A673 (cell line): ENCODE results near the gene CLEC16A. TPM values are rescaled to one million over a fixed set of nuclear protein-coding genes. Genes with fewer than 3 reads are reported as not detected.

ENCODE experiments used
- BruUV-seq: library from RNA; stranded (reverse); fragments of 400-500 nt; replicated peaks from 2 replicates; lab custom pipeline; 2021; lab: Mats Ljungman, UMichigan
- CTCF ChIA-PET: fragments of 300-600 bp; sonication (Branson Sonifier 250); formaldehyde crosslinking; loops from one replicate; lab custom pipeline; 2022; ENCODE audit warnings: antibody characterized with exemption; lab: Charles Lee
- POLR2A ChIA-PET: fragments of 300-600 bp; sonication (Branson Sonifier 250); formaldehyde crosslinking; loops from one replicate; lab custom pipeline; 2022; ENCODE audit warnings: antibody characterized with exemption; ENCODE audit not compliant: low non-redundant PET; lab: Charles Lee
- DNase-seq: peaks from one replicate; pipeline ENCODE4 v3.0.0-alpha.2; 2015; ENCODE audit warnings: low spot score
- H3K27ac ChIP-seq: fragments of 200-600 bp; sonication (generic); 2 replicates; pipeline ENCODE4 v1.5.1; 2016; ENCODE audit warnings: mixed run types, low read depth, mild to moderate bottlenecking, mixed read lengths, antibody characterized with exemption, low read length; ENCODE audit not compliant: poor library complexity, severe bottlenecking
- H3K27me3 ChIP-seq: fragments of 200-600 bp; sonication (generic); replicated peaks from 2 replicates; pipeline ENCODE4 v1.6.1; 2017; ENCODE audit warnings: mixed run types, low read depth, mild to moderate bottlenecking, mixed read lengths, antibody characterized with exemption, low read length; ENCODE audit not compliant: insufficient read depth, poor library complexity
- H3K36me3 ChIP-seq: fragments of 200-600 bp; sonication (generic); 2 replicates; pipeline ENCODE4 v1.6.1; 2016; ENCODE audit warnings: mixed run types, mild to moderate bottlenecking, mixed read lengths, antibody characterized with exemption, low read length; ENCODE audit not compliant: insufficient read depth, poor library complexity, severe bottlenecking
- H3K4me1 ChIP-seq: fragments of 200-600 bp; sonication (generic); 2 replicates; pipeline ENCODE4 v1.6.1; 2017; ENCODE audit warnings: mixed run types, mild to moderate bottlenecking, mixed read lengths, antibody characterized with exemption, low read length; ENCODE audit not compliant: insufficient read depth, poor library complexity, severe bottlenecking
- H3K4me3 ChIP-seq: fragments of 200-600 bp; sonication (generic); 2 replicates; pipeline ENCODE4 v1.5.1; 2016; ENCODE audit warnings: low read depth, mixed run types, mild to moderate bottlenecking, mixed read lengths, low read length; ENCODE audit not compliant: poor library complexity, severe bottlenecking
- H3K9me3 ChIP-seq: fragments of 200-600 bp; sonication (generic); 2 replicates; pipeline ENCODE4 v1.6.1; 2016; ENCODE audit warnings: mixed run types, low read depth, mild to moderate bottlenecking, mixed read lengths, antibody characterized with exemption, low read length; ENCODE audit not compliant: poor library complexity, severe bottlenecking
- CTCF ChIP-seq: fragments of 300-800, 200-600 bp; sonication (generic); conservative IDR thresholded peaks from 2 replicates; pipeline ENCODE4 v1.5.1; 2017; ENCODE audit warnings: low read depth, mild to moderate bottlenecking, antibody characterized with exemption, low read length, moderate library complexity, mixed read lengths
- EZH2 ChIP-seq: fragments of 200-600 bp; sonication (generic); IDR thresholded peaks from 2 replicates; pipeline ENCODE4 v1.6.1; 2017; ENCODE audit warnings: borderline replicate concordance, low read depth, mild to moderate bottlenecking, mixed read lengths, antibody characterized with exemption, low read length; ENCODE audit not compliant: poor library complexity, severe bottlenecking
- intact Hi-C: fragments of 100-400 bp; cut with micrococcal nuclease; formaldehyde crosslinking; loops from one replicate; pipeline ENCODE4 v1.10.0; 2022; ENCODE audit not compliant: unreplicated experiment
- total RNA-seq: library from RNA; stranded (reverse); gene quantifications from 2 replicates; pipeline ENCODE4 v1.2.3, GENCODE V29; 2021

Gene CLEC16A
- total RNA-seq, 1 experiment from 2014 or later, result 23.4 TPM

GRCh38 chr16:11014136-11014535, 69.8 kb downstream of the CLEC16A start:
- DNase-seq, result no peak
- BruUV-seq, result no TSS peak
- CTCF ChIA-PET, result no interaction called here
- Histone ChIP-seq H3K9me3 (no peaks in the 10 kb centered on the region), H3K36me3 (no peaks in the 10 kb centered on the region), H3K27me3 (no peaks in the 10 kb centered on the region), H3K27ac (no peak overlapping the region), H3K4me3 (no peak overlapping the region), H3K4me1 (peaks cover 7% of the 10 kb centered on the region)
- POLR2A ChIA-PET, result interaction anchor here (0.6 kb wide), 1 partner anchor 38 kb away, joined by 3 read pairs; no protein-coding TSS in a partner anchor
- intact Hi-C loops, result no loop called here
- TF ChIP-seq CTCF (no peak), EZH2 (no peak)

GRCh38 chr16:11015076-11015475, 70.7 kb downstream of the CLEC16A start:
- H3K4me3 ChIP-seq, result no peak overlapping the region
- TF ChIP-seq CTCF (no peak), EZH2 (no peak)
- ChIA-PET CTCF (no interaction called here), POLR2A (interaction anchor here (0.5 kb wide), 1 partner anchor 119 kb away, joined by 3 read pairs; no protein-coding TSS in a partner anchor)
- no peaks in the 10 kb centered on the region for H3K9me3 ChIP-seq
- no peak for DNase-seq
- H3K27ac ChIP-seq, result no peak overlapping the region
- no peaks in the 10 kb centered on the region for H3K27me3 ChIP-seq
- intact Hi-C loops, result no loop called here
- H3K36me3 ChIP-seq, result no peaks in the 10 kb centered on the region
- H3K4me1 ChIP-seq, result peaks cover 7% of the 10 kb centered on the region
- BruUV-seq, result no TSS peak

GRCh38 chr16:11015607-11016006, 71.2 kb downstream of the CLEC16A start:
- DNase-seq, result no peak
- no peak for TF ChIP-seq EZH2
- TF ChIP-seq CTCF, result no peak
- no peaks in the 10 kb centered on the region for H3K9me3 ChIP-seq
- no peaks in the 10 kb centered on the region for H3K36me3 ChIP-seq
- H3K4me3 ChIP-seq, result no peak overlapping the region
- BruUV-seq, result no TSS peak
- peaks cover 7% of the 10 kb centered on the region for H3K4me1 ChIP-seq
- CTCF ChIA-PET, result no interaction called here
- POLR2A ChIA-PET, result interaction anchor here (0.5 kb wide), 1 partner anchor 119 kb away, joined by 3 read pairs; no protein-coding TSS in a partner anchor
- no peaks in the 10 kb centered on the region for H3K27me3 ChIP-seq
- intact Hi-C loops, result no loop called here
- H3K27ac ChIP-seq, result no peak overlapping the region
